ENCODE data around the gene ZNF610. TPM values are rescaled to one million over a fixed set of nuclear protein-coding genes. Genes with fewer than 3 reads are reported as not detected.

Gene ZNF610
- total RNA-seq, 1 donor from 2014 or later = 0.98 TPM

Small RNAs within 50 kb of the gene (small RNA-seq; reads per million reads assigned to genes)
- gene AC010332.1 = not detected

Other genes starting within 250 kb of the ZNF610 start
- 24.1 TPM for gene ZNF841, start 240.5 kb upstream of the ZNF610 start, total RNA-seq
- 2.7 TPM for gene ZNF616, start 196.3 kb upstream of the ZNF610 start, total RNA-seq
- 3.9 TPM for gene ZNF836, start 164.6 kb upstream of the ZNF610 start, total RNA-seq
- gene PPP2R1A, start 146.2 kb upstream of the ZNF610 start, total RNA-seq = 163 TPM
- gene ZNF766, start 66.7 kb upstream of the ZNF610 start, total RNA-seq = 5.6 TPM
- 9.1 TPM for gene ZNF480, start 39.1 kb upstream of the ZNF610 start, total RNA-seq
- 15.2 TPM for gene ZNF880, start 33.7 kb downstream of the ZNF610 start, total RNA-seq
- 11.0 TPM for gene ZNF528, start 61.6 kb downstream of the ZNF610 start, total RNA-seq
- gene ZNF534, start 92.9 kb downstream of the ZNF610 start, total RNA-seq = not detected
- 2.5 TPM for gene ZNF578, start 117.3 kb downstream of the ZNF610 start, total RNA-seq
- gene ZNF808, start 191.4 kb downstream of the ZNF610 start, total RNA-seq = 14.7 TPM
- gene ZNF701, start 234.0 kb downstream of the ZNF610 start, total RNA-seq = 15.7 TPM